Subcutaneous abdominal adipose tissue (tissue), 5 donors: ENCODE results near the gene ARF3.

ENCODE experiments used
- H3K27ac ChIP-seq: one replicate; pipeline ENCODE4 v1.7.0; 2013; ENCODE audit warnings: low read depth, mild to moderate bottlenecking, inconsistent platforms, low read length, moderate library complexity
- H3K27me3 ChIP-seq, 5 donors: one replicate each; pipeline ENCODE4 v1.7.0; 2013; ENCODE audit warnings: low read length in 5 of 5, inconsistent platforms in 1 of 5; ENCODE audit not compliant: control insufficient read depth in 5 of 5, insufficient read depth in 4 of 5
- H3K36me3 ChIP-seq, 5 donors: one replicate each; pipeline ENCODE4 v1.7.0; 2013; ENCODE audit warnings: low read length in 5 of 5; ENCODE audit not compliant: control insufficient read depth in 5 of 5, insufficient read depth in 5 of 5
- H3K4me1 ChIP-seq, 5 donors: one replicate each; pipeline ENCODE4 v1.7.0; 2013; ENCODE audit warnings: low read length in 5 of 5, mild to moderate bottlenecking in 3 of 5, moderate library complexity in 1 of 5; ENCODE audit not compliant: control insufficient read depth in 5 of 5, insufficient read depth in 5 of 5
- H3K4me3 ChIP-seq, 5 donors: one replicate each; pipeline ENCODE4 v1.7.0; 2013; ENCODE audit warnings: low read length in 5 of 5, low read depth in 1 of 5
- H3K9ac ChIP-seq, 5 donors: one replicate each; pipeline ENCODE4 v1.7.0; 2013; ENCODE audit warnings: low read length in 5 of 5, mild to moderate bottlenecking in 4 of 5, moderate library complexity in 3 of 5
- H3K9me3 ChIP-seq, 5 donors: one replicate each; pipeline ENCODE4 v1.7.0; 2013; ENCODE audit warnings: low read length in 5 of 5; ENCODE audit not compliant: control insufficient read depth in 5 of 5
- donor health status: healthy.
- donor health status: healthy.
- donor health status: healthy.
- donor health status: healthy.
- donor health status: healthy.

ARF3 gene

DNA sequence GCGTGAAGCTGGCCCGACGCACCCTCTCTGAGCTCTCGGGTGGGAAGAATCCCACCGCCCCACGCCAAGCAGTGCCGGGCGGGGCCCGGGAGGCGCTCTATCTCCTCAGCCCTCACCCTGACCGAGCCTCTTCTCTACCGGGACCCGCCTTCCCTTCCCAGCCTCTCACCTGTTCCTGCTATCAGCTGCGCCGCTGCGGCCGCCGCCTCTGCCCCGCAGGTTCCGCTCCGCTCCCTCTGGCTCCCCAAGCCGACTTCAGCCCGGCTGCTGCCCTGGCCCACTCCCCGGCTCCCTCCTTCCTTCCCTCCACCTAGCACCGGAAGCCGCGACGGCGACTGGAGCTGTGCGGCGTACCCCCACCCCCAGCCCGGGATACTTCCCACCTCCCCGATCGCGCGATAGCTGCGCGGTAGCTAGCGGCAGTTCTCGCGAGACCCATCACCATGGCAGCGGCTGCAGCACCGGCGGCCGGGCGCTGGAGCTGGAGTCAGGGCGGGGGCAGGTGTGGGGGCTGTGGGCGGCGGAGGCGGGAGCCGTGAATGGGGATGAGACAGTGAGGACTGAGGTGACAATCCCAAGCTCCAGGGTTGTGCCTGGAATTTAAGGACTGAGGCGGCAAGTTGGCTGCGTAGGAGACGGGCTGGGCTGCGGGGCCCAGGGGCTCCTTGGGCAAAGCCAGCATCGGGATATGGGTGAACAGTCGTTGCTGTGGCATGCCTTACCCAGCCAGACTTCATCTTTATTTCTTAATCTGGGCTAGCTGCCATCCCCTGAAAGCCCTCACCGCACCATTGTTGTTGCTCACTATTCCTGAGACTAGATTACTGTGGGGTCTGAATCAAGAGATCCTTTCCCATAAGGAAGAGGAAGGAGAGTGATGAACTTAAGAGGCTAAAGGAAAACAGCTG lies at the start of gene ARF3:
Gene ARF3, minus strand, starts transcription at position 347 of the 908 bp plus-strand sequence. CDS start 16,392 bp downstream, outside the sequence.
- H3K36me3 ChIP-seq, result peaks cover 2 to 8% (median 7%) of the 10 kb centered on the region in 5 donors
- H3K9ac ChIP-seq, result peak within 1 kb of the TSS in 4 of 5 donors; percentile 87 to 95 (median 91)
- H3K27ac ChIP-seq, result peak within 1 kb of the TSS; percentile 78
- H3K9me3 ChIP-seq, result no peaks in the 10 kb centered on the region
- peaks cover 0 to 3% (median 0%) of the 10 kb centered on the region in 5 donors for H3K27me3 ChIP-seq
- H3K4me3 ChIP-seq, result peak within 1 kb of the TSS; percentile 88 to 95 (median 94)
- H3K4me1 ChIP-seq, result peaks cover 4 to 27% (median 21%) of the 10 kb centered on the region in 5 donors

GRCh38 chr12:49000346-49000745 lies 43.1 kb upstream of the ARF3 start:
- Histone ChIP-seq H3K9ac (no peak overlapping the region), H3K27ac (no peak overlapping the region), H3K4me1 (peaks cover 2 to 39% (median 34%) of the 10 kb centered on the region in 5 donors), H3K27me3 (peaks cover 18 to 52% (median 24%) of the 10 kb centered on the region in 5 donors), H3K9me3 (no peaks in the 10 kb centered on the region), H3K36me3 (peaks cover 10 to 52% (median 47%) of the 10 kb centered on the region in 5 donors), H3K4me3 (no peak overlapping the region)

GRCh38 chr12:48999371-49000131 lies 42.3 kb upstream of the ARF3 start, which contains the start of gene DDN:
DDN (minus strand) TSS chr12:48999375; CDS start chr12:48999287, 88 bp downstream.
- H3K9me3 ChIP-seq, result no peaks in the 10 kb centered on the region
- H3K27ac ChIP-seq, result no peak within 1 kb of the TSS
- peaks cover 2 to 44% (median 39%) of the 10 kb centered on the region in 5 donors for H3K4me1 ChIP-seq
- H3K36me3 ChIP-seq, result peaks cover 3 to 44% (median 39%) of the 10 kb centered on the region in 5 donors
- H3K27me3 ChIP-seq, result peaks cover 18 to 57% (median 26%) of the 10 kb centered on the region in 5 donors
- H3K4me3 ChIP-seq, result peak within 1 kb of the TSS; percentile 38 to 65 (median 53)
- H3K9ac ChIP-seq, result peak within 1 kb of the TSS in 1 of 5 donors; percentile 43

DNA sequence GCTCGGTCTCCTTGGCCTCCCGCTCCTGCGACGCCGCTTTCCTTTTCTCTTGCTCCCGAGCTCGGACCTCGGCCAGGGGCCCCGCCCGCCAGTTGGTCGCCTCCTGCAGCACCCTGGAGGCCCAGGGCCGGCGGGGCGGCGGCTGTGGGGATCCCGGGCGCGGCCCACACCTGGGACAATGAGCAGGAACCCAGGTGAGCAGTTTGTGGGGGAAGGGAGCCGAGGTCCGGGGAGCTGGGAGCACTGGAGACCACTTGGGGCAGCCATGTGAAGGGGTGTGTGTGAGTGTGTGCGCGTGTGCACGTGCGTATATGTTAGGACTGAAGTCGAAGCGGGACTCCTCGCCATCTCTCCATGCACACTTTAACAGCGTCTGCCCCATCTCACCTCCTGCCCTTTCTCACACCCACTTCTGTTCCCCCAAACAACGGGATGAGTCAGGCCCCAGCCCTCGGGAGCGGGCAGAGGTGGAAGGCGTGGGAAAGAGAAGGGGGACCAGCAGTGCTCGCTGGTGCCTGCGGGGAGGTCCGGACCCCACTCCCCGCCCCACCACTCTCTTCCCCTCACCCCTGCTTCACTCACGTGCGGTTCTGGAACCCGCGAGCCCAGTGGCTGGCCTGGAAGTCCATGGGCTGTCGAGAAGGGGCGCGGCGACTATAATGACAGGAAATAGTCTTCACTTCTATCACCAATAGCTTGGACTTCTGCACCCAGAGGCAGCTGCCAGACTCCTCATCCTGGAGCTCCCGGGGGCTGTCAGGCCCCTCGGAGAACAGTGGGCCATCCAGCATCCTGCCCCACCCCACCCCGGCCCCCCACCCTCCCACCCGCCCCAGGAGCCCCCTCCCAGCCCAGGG lies 41.4 kb upstream of the ARF3 start:
- no peak overlapping the region for H3K27ac ChIP-seq
- peak overlapping the region in 1 of 5 donors; percentile 43 for H3K9ac ChIP-seq
- H3K27me3 ChIP-seq, result peaks cover 22 to 63% (median 29%) of the 10 kb centered on the region in 5 donors
- H3K36me3 ChIP-seq, result peaks cover 0 to 36% (median 31%) of the 10 kb centered on the region in 5 donors
- peak overlapping the region; percentile 38 to 65 (median 53) for H3K4me3 ChIP-seq
- H3K9me3 ChIP-seq, result no peaks in the 10 kb centered on the region
- peaks cover 2 to 44% (median 39%) of the 10 kb centered on the region in 5 donors for H3K4me1 ChIP-seq

DNA sequence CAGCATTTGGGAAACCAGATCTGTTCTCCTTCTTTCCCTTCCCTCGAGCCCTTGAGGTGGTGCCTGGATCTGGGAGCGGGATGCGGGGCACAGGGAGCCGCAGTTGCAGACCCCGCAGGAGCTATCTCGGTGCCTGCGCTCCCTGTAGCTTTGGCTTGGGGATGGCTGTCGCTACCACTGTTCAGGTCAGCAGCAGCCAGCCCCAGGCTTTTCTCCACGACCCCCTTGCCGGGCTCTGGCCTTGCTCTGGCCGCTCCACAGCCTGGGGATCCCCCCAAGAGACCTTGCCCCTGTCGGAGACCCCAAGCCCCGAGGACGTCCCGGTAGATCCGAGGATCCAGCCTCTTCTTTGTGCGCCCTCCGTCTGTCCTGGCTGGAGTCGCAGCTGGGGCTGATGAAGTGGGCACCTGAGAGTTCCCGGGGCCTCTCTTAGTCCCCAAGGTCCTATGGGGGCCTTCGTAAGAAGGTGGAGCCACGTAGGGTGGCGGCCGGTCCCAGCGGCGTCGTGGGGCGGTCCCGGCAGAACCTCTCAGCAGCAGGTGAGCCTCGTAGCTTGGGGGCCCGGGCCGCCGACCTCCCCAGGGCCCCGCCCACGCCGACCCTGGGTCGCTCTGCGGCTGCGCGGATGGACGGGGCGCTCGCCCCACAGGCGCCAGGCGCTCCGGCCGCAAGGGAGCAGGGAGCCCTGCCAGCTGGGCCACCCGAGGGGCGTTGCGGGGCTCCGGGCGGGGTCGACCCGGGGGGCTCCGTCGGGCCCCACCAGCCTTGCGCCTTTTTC lies 40.6 kb upstream of the ARF3 start:
- Histone ChIP-seq H3K4me3 (peak overlapping the region in 4 of 5 donors; percentile 38 to 65 (median 51)), H3K4me1 (peaks cover 2 to 44% (median 39%) of the 10 kb centered on the region in 5 donors), H3K36me3 (peaks cover 0 to 28% (median 23%) of the 10 kb centered on the region in 5 donors), H3K27ac (no peak overlapping the region), H3K9me3 (no peaks in the 10 kb centered on the region), H3K9ac (peak overlapping the region in 2 of 5 donors; percentile 43 to 48), H3K27me3 (peaks cover 25 to 57% (median 33%) of the 10 kb centered on the region in 5 donors)

- peaks cover 25 to 58% (median 32%) of the 10 kb centered on the region in 5 donors for H3K27me3 ChIP-seq
- H3K27ac ChIP-seq, result no peak overlapping the region
- H3K9me3 ChIP-seq, result no peaks in the 10 kb centered on the region
- peaks cover 2 to 44% (median 39%) of the 10 kb centered on the region in 5 donors for H3K4me1 ChIP-seq
- peak overlapping the region in 4 of 5 donors; percentile 33 to 62 (median 46) for H3K9ac ChIP-seq
- peaks cover 0 to 19% (median 14%) of the 10 kb centered on the region in 5 donors for H3K36me3 ChIP-seq
- H3K4me3 ChIP-seq, result peak overlapping the region in 4 of 5 donors; percentile 42 to 65 (median 56)
Measured at GRCh38 chr12:48996794-48997718, 39.8 kb upstream of the ARF3 start.

DNA sequence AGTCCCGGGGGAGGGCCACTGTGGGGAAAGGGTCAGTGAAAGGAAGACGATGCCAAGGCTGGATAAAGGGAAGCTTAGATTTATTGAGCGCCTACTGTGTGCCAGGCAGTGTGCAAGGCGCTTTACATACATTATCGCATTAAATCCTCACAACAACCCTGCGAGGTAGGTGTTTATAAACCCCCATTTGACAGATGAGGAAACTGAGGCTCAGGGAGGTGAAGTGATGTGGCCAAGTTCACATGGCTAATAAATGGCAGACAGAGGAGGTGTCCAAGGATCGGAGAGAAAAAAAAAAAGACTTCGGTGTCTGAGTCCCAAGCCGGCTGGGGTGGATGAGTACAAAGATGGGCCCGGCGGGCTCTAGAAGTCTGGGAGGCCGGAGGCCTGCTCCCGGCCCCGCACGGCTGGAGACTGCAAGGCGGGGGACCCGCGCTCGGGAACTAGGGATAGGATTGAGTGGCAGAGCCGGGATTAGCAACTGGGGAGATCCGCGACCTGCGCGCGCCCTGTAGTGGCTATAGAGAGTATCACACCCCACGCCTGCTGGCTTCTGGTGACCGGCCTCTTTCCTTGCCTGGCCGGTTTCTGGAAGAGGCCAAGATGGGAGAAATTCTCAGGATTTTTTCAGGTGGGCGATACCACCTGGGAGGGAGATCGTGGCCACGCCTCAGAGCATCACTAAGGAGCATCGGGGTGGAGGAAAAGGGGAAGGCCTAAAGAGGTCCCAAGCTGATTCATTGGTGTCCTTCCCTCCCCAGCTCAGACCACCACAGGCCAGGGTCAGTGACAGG lies 38.0 kb upstream of the ARF3 start:
- H3K4me1 ChIP-seq, result peaks cover 2 to 44% (median 39%) of the 10 kb centered on the region in 5 donors
- H3K4me3 ChIP-seq, result peak overlapping the region in 4 of 5 donors; percentile 24 to 37 (median 33)
- H3K9me3 ChIP-seq, result no peaks in the 10 kb centered on the region
- H3K27ac ChIP-seq, result no peak overlapping the region
- H3K9ac ChIP-seq, result peak overlapping the region in 1 of 5 donors; percentile 35
- H3K27me3 ChIP-seq, result peaks cover 25 to 49% (median 31%) of the 10 kb centered on the region in 5 donors
- peaks cover 0 to 5% (median under 1%) of the 10 kb centered on the region in 5 donors for H3K36me3 ChIP-seq
